ENCODE measurements around the gene PFKFB1. TPM values are rescaled to one million over a fixed set of nuclear protein-coding genes. Genes with fewer than 3 reads are reported as not detected.
"Not testable (repeated sequence)": the region's sequence is repeated elsewhere in the genome, so short reads cannot be mapped to it uniquely, and the experiment has no call there.

PFKFB1 gene
- total RNA-seq, 1 donor from 2014 or later: 0.77 TPM

DNA sequence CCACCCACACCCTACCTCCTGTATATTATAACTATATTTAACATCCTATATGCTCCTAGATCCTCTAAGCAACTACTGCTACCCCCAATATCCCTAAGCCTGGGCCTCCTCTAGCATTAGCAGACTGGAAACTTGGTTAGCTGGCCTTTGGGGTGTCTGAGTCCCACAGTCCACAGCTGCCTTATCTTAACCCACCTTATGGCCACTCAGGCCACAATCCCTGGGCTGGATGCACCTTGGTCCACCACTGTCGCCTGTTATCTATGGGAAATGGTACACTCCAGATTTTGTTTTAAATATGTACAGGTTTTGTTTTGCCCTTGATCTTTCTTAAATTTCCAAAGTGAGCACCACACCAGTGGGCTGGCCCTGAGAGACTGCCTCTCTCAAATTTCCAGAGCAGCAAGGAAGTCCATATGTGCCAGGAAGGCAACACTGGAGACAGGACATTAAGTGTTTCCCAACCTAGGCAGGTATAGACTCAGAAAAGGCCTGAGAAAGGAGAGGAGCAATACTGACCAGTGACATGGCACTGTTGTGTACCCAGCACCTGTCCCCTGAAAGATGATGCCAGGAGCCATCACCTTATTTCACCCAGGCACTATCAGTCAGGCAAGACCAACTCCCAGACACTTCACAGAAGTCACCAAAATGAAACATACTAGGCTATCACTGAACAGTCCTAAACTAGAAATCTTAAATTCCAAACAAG is 921 bp downstream of the PFKFB1 start:
- H3K27me3 Mint-ChIP-seq: no peaks in the 10 kb centered on the region
- no peaks in the 10 kb centered on the region for H3K36me3 Mint-ChIP-seq (ENCODE audit: insufficient read depth)
- no peaks in the 10 kb centered on the region for H3K4me1 Mint-ChIP-seq (ENCODE audit: low read depth)
- no peak for DNase-seq (ENCODE audit: low spot score, unreplicated experiment)
- no peak overlapping the region for H3K27ac Mint-ChIP-seq
- peaks cover 16% of the 10 kb centered on the region for H3K9me3 Mint-ChIP-seq (ENCODE audit: low read depth)
- no peak overlapping the region for H3K4me3 Mint-ChIP-seq (ENCODE audit: low read depth)
- TF ChIP-seq, protein P1, sequence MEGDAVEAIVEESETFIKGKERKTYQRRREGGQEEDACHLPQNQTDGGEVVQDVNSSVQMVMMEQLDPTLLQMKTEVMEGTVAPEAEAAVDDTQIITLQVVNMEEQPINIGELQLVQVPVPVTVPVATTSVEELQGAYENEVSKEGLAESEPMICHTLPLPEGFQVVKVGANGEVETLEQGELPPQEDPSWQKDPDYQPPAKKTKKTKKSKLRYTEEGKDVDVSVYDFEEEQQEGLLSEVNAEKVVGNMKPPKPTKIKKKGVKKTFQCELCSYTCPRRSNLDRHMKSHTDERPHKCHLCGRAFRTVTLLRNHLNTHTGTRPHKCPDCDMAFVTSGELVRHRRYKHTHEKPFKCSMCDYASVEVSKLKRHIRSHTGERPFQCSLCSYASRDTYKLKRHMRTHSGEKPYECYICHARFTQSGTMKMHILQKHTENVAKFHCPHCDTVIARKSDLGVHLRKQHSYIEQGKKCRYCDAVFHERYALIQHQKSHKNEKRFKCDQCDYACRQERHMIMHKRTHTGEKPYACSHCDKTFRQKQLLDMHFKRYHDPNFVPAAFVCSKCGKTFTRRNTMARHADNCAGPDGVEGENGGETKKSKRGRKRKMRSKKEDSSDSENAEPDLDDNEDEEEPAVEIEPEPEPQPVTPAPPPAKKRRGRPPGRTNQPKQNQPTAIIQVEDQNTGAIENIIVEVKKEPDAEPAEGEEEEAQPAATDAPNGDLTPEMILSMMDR (IDR thresholded peaks at IDR 0.05; ENCODE audit: unreplicated experiment): no peak

GRCh38 chrX:54991706-54992105 is 2.3 kb downstream of the PFKFB1 start:
- Mint-ChIP-seq H3K4me1 (ENCODE audit: low read depth) (no peaks in the 10 kb centered on the region), H3K4me3 (ENCODE audit: low read depth) (no peak overlapping the region), H3K36me3 (ENCODE audit: insufficient read depth) (no peaks in the 10 kb centered on the region), H3K9me3 (ENCODE audit: low read depth) (peaks cover 23% of the 10 kb centered on the region), H3K27me3 (no peaks in the 10 kb centered on the region), H3K27ac (no peak overlapping the region)
- TF ChIP-seq, protein P1 (IDR thresholded peaks at IDR 0.05; ENCODE audit: unreplicated experiment): no peak
- DNase-seq (ENCODE audit: low spot score, unreplicated experiment): no peak

DNA sequence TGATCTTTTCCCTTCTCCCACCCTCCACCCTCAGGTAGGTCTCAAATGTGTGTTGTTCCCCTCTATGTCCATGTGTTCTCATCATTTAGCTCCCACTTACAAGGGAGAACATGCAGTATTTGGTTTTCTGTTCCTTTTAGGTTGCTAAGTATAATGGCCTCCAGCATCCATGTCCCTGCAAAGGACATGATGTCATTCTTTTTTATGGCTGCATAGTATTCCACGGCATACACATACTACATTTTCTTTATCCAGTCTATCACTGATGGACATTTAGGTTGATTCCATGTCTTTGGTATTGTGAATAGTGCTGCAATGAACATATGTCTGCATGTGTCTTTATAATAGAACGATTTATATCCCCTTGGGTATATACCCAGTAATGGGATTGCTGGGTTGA is 10.7 kb downstream of the PFKFB1 start:
- H3K27ac Mint-ChIP-seq; H3K27me3 Mint-ChIP-seq; H3K4me1 Mint-ChIP-seq (ENCODE audit: low read depth); DNase-seq (ENCODE audit: low spot score, unreplicated experiment); H3K4me3 Mint-ChIP-seq (ENCODE audit: low read depth); H3K36me3 Mint-ChIP-seq (ENCODE audit: insufficient read depth): not testable (repeated sequence)
- peaks cover 39% of the 10 kb centered on the region for H3K9me3 Mint-ChIP-seq (ENCODE audit: low read depth)

GRCh38 chrX:54980334-54980733 is 13.7 kb downstream of the PFKFB1 start:
- DNase-seq (ENCODE audit: low spot score, unreplicated experiment): no peak
- Mint-ChIP-seq H3K27ac (no peak overlapping the region), H3K36me3 (ENCODE audit: insufficient read depth) (no peaks in the 10 kb centered on the region), H3K4me1 (ENCODE audit: low read depth) (peaks cover 1% of the 10 kb centered on the region), H3K9me3 (ENCODE audit: low read depth) (peaks cover 34% of the 10 kb centered on the region), H3K4me3 (ENCODE audit: low read depth) (no peak overlapping the region), H3K27me3 (no peaks in the 10 kb centered on the region)
- TF ChIP-seq, protein P1 (IDR thresholded peaks at IDR 0.05; ENCODE audit: unreplicated experiment): no peak

- Mint-ChIP-seq H3K27ac (no peak overlapping the region), H3K4me3 (ENCODE audit: low read depth) (no peak overlapping the region)
- TF ChIP-seq, protein P1 (IDR thresholded peaks at IDR 0.05; ENCODE audit: unreplicated experiment): no peak
Measured at GRCh38 chrX:54979432-54979831, 14.6 kb downstream of the PFKFB1 start.

GRCh38 chrX:54978448-54978847 is 15.5 kb downstream of the PFKFB1 start:
- TF ChIP-seq, protein P1 (IDR thresholded peaks at IDR 0.05; ENCODE audit: unreplicated experiment): no peak
- Mint-ChIP-seq H3K36me3 (ENCODE audit: insufficient read depth) (no peaks in the 10 kb centered on the region), H3K27ac (no peak overlapping the region), H3K27me3 (no peaks in the 10 kb centered on the region), H3K9me3 (ENCODE audit: low read depth) (peaks cover 39% of the 10 kb centered on the region), H3K4me3 (ENCODE audit: low read depth) (no peak overlapping the region), H3K4me1 (ENCODE audit: low read depth) (peaks cover 1% of the 10 kb centered on the region)
- no peak for DNase-seq (ENCODE audit: low spot score, unreplicated experiment)

More at GRCh38 chrX:54979432-54979831, 14.6 kb downstream of the PFKFB1 start:
- H3K27me3 Mint-ChIP-seq: no peaks in the 10 kb centered on the region
- no peaks in the 10 kb centered on the region for H3K36me3 Mint-ChIP-seq (ENCODE audit: insufficient read depth)
- peaks cover 1% of the 10 kb centered on the region for H3K4me1 Mint-ChIP-seq (ENCODE audit: low read depth)
- DNase-seq (ENCODE audit: low spot score, unreplicated experiment): no peak
- H3K9me3 Mint-ChIP-seq (ENCODE audit: low read depth): peaks cover 38% of the 10 kb centered on the region

Data from progenitor cell of endocrine pancreas (in vitro differentiated cells).